Tibial artery (tissue), 4 donors: ENCODE measurements around the gene FHOD3.

ENCODE experiments used
- DNase-seq, 2 donors: peaks; one replicate each; pipeline ENCODE4 v3.0.0-alpha.2; 2019
- H3K27ac ChIP-seq, 2 donors: fragments of 200-600 bp; sonication (generic) in 1 of 2; 1 replicate in 1 of 2; 2 replicates in 1 of 2; pipeline ENCODE4 v1.5.1; 2018 to 2019; ENCODE audit warnings: mild to moderate bottlenecking in 1 of 2
- H3K27me3 ChIP-seq, 2 donors: fragments of 200-600 bp; sonication (generic) in 1 of 2; one replicate each; pipeline versions ENCODE4 v1.5.1 to v1.6.0; 2016 to 2019
- H3K36me3 ChIP-seq, 3 donors: fragments of 200-600 bp; sonication (generic) in 2 of 3; one replicate each; pipeline ENCODE4 v1.5.1; 2016 to 2019; ENCODE audit warnings: mild to moderate bottlenecking in 2 of 3
- H3K4me1 ChIP-seq, 4 donors: fragments of 200-600 bp; sonication (generic) in 2 of 4; 1 replicate in 3 of 4; 2 replicates in 1 of 4; pipeline ENCODE4 v1.5.1; 2016 to 2019
- H3K4me3 ChIP-seq, 2 donors: fragments of 200-600 bp; sonication (generic) in 1 of 2; 1 replicate in 1 of 2; 2 replicates in 1 of 2; pipeline ENCODE4 v1.5.1; 2018 to 2019; ENCODE audit warnings: mild to moderate bottlenecking in 2 of 2
- H3K9me3 ChIP-seq, 3 donors: fragments of 200-600 bp; sonication (generic) in 1 of 3; one replicate each; pipeline ENCODE4 v1.5.1; 2016 to 2019
- intact Hi-C: fragments of 100-400 bp; cut with DNase I; formaldehyde crosslinking; loops from one replicate; pipeline ENCODE4 v1.15.0; 2023; ENCODE audit warnings: low total_unique reads
- TF ChIP-seq, protein P1 (sequence below), 2 experiments: fragments of 200-600 bp in 1 of 2; fragments of 450-650 bp in 1 of 2; IDR thresholded peaks; one replicate each; pipeline ENCODE4 v1.5.1; 2017 to 2019; ENCODE audit warnings: antibody characterized with exemption in 2 of 2, mild to moderate bottlenecking in 1 of 2, moderate library complexity in 1 of 2

Gene FHOD3

GRCh38 chr18:36756242-36756641 is 458.7 kb downstream of the FHOD3 start:
- no peak for DNase-seq
- H3K27ac ChIP-seq = peak overlapping the region; percentile 22 to 40
- H3K27me3 ChIP-seq = no peaks in the 10 kb centered on the region
- H3K36me3 ChIP-seq = peaks cover 6 to 11% (median 8%) of the 10 kb centered on the region in 3 donors
- H3K9me3 ChIP-seq = no peaks in the 10 kb centered on the region
- peaks cover 0 to 23% (median 7%) of the 10 kb centered on the region in 4 donors for H3K4me1 ChIP-seq
- intact Hi-C loops = loop anchor here (10.0 kb wide), 1 partner anchor 61 kb away; no protein-coding TSS in a partner anchor
- TF ChIP-seq, protein P1, sequence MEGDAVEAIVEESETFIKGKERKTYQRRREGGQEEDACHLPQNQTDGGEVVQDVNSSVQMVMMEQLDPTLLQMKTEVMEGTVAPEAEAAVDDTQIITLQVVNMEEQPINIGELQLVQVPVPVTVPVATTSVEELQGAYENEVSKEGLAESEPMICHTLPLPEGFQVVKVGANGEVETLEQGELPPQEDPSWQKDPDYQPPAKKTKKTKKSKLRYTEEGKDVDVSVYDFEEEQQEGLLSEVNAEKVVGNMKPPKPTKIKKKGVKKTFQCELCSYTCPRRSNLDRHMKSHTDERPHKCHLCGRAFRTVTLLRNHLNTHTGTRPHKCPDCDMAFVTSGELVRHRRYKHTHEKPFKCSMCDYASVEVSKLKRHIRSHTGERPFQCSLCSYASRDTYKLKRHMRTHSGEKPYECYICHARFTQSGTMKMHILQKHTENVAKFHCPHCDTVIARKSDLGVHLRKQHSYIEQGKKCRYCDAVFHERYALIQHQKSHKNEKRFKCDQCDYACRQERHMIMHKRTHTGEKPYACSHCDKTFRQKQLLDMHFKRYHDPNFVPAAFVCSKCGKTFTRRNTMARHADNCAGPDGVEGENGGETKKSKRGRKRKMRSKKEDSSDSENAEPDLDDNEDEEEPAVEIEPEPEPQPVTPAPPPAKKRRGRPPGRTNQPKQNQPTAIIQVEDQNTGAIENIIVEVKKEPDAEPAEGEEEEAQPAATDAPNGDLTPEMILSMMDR (IDR thresholded peaks at IDR 0.05) = no peak
- H3K4me3 ChIP-seq = no peak overlapping the region

- no peak for DNase-seq
- H3K27ac ChIP-seq = peak overlapping the region; percentile 22 to 40
- no peaks in the 10 kb centered on the region for H3K27me3 ChIP-seq
- H3K36me3 ChIP-seq = peaks cover 10 to 16% (median 15%) of the 10 kb centered on the region in 3 donors
- no peak overlapping the region for H3K4me3 ChIP-seq
- H3K9me3 ChIP-seq = no peaks in the 10 kb centered on the region
- intact Hi-C loops = loop anchor here (10.0 kb wide), 1 partner anchor 62 kb away; no protein-coding TSS in a partner anchor
- TF ChIP-seq, protein P1 (IDR thresholded peaks at IDR 0.05) = peak; percentile 72 to 76
- peaks cover 0 to 23% (median 7%) of the 10 kb centered on the region in 4 donors for H3K4me1 ChIP-seq
Measured at GRCh38 chr18:36757081-36757480, 459.6 kb downstream of the FHOD3 start.

GRCh38 chr18:36757991-36758390 is 460.5 kb downstream of the FHOD3 start:
- DNase-seq = no peak
- no peak overlapping the region for H3K27ac ChIP-seq
- TF ChIP-seq, protein P1 (IDR thresholded peaks at IDR 0.05) = no peak
- H3K4me1 ChIP-seq = peaks cover 0 to 18% (median 5%) of the 10 kb centered on the region in 4 donors
- intact Hi-C loops = loop anchor here (10.0 kb wide), 1 partner anchor 63 kb away; no protein-coding TSS in a partner anchor
- peaks cover 10 to 19% (median 16%) of the 10 kb centered on the region in 3 donors for H3K36me3 ChIP-seq
- no peak overlapping the region for H3K4me3 ChIP-seq
- no peaks in the 10 kb centered on the region for H3K9me3 ChIP-seq
- no peaks in the 10 kb centered on the region for H3K27me3 ChIP-seq

GRCh38 chr18:36758623-36759022 is 461.1 kb downstream of the FHOD3 start:
- intact Hi-C loops = loop anchor here (10.0 kb wide), 1 partner anchor 64 kb away; no protein-coding TSS in a partner anchor
- DNase-seq = no peak
- Histone ChIP-seq H3K36me3 (peaks cover 10 to 19% (median 16%) of the 10 kb centered on the region in 3 donors), H3K9me3 (no peaks in the 10 kb centered on the region), H3K4me1 (peaks cover 0 to 12% (median 4%) of the 10 kb centered on the region in 4 donors), H3K4me3 (no peak overlapping the region), H3K27me3 (no peaks in the 10 kb centered on the region), H3K27ac (no peak overlapping the region)
- TF ChIP-seq, protein P1 (IDR thresholded peaks at IDR 0.05) = no peak

DNA sequence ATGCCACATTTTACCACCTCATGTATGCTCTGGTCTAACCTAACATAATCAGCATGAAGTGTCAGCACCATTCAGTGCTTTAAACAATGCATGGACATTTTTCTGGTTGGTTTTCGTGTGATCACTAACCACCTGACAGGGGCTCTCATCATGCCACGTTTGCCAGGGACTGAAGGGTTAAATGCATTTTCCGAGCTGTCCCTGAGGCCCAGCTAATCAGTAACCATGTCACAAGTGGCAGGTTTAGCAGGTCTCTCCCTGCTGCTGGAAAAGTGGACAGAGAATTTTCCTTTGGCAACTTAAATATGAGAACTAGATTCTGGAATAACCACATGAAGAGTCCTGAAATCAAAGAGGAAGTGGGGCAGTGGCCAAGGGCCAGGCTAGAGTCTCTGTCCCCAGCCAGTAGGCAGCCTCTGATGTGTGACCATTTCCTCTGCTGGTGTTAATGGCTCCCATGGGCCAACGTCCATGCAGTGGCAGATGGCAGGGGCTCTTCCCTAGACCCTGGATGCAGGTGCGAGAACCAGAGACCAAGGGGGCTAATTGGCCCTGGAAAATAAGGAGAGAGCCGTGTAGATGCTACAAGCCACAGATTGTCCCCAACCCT is 461.8 kb downstream of the FHOD3 start:
- intact Hi-C loops = loop anchor here (10.0 kb wide), 1 partner anchor 64 kb away; no protein-coding TSS in a partner anchor
- Histone ChIP-seq H3K4me3 (no peak overlapping the region), H3K27ac (no peak overlapping the region), H3K36me3 (peaks cover 11 to 20% (median 16%) of the 10 kb centered on the region in 3 donors), H3K27me3 (no peaks in the 10 kb centered on the region), H3K4me1 (peaks cover 0 to 9% (median 4%) of the 10 kb centered on the region in 4 donors), H3K9me3 (no peaks in the 10 kb centered on the region)
- DNase-seq = no peak
- TF ChIP-seq, protein P1 (IDR thresholded peaks at IDR 0.05) = no peak
